ENCODE data around the gene RPL37.

GRCh38 chr5:40832345-40832744 lies 2.7 kb downstream of the RPL37 start:
- TF ChIP-seq EZH2 (IDR thresholded peaks at IDR 0.05; ENCODE audit: borderline replicate concordance) (no peak), CTCF (IDR thresholded peaks at IDR 0.05; ENCODE audit: poor library complexity) (no peak)
